Suprapubic skin (tissue), 3 donors: ENCODE results near the gene ITGA1.

Source experiments
- POLR2AphosphoS5 ChIP-seq, 3 donors: sonication (generic); formaldehyde crosslinking; IDR thresholded peaks; one replicate each; pipeline ENCODE4 v1.6.1; 2017; ENCODE audit warnings: antibody characterized with exemption in 3 of 3
- TF ChIP-seq, protein P1 (sequence below), 2 donors: fragments of 200-600 bp in 1 of 2; fragments of 450-650 bp in 1 of 2; sonication (generic) in 1 of 2; IDR thresholded peaks; one replicate each; pipeline ENCODE4 v1.5.1; 2016 to 2019; ENCODE audit warnings: antibody characterized with exemption in 2 of 2, mild to moderate bottlenecking in 1 of 2, moderate library complexity in 1 of 2

DNA sequence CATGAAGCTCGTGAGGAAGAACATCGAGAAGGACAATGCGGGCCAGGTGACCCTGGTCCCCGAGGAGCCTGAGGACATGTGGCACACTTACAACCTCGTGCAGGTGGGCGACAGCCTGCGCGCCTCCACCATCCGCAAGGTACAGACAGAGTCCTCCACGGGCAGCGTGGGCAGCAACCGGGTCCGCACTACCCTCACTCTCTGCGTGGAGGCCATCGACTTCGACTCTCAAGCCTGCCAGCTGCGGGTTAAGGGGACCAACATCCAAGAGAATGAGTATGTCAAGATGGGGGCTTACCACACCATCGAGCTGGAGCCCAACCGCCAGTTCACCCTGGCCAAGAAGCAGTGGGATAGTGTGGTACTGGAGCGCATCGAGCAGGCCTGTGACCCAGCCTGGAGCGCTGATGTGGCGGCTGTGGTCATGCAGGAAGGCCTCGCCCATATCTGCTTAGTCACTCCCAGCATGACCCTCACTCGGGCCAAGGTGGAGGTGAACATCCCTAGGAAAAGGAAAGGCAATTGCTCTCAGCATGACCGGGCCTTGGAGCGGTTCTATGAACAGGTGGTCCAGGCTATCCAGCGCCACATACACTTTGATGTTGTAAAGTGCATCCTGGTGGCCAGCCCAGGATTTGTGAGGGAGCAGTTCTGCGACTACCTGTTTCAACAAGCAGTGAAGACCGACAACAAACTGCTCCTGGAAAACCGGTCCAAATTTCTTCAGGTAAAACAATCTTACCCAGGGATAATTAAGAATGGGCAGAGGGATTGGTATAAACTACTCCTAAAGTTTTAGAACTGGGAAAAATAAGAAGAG lies 12.9 kb downstream of the ITGA1 start:
- TF ChIP-seq, protein P1, sequence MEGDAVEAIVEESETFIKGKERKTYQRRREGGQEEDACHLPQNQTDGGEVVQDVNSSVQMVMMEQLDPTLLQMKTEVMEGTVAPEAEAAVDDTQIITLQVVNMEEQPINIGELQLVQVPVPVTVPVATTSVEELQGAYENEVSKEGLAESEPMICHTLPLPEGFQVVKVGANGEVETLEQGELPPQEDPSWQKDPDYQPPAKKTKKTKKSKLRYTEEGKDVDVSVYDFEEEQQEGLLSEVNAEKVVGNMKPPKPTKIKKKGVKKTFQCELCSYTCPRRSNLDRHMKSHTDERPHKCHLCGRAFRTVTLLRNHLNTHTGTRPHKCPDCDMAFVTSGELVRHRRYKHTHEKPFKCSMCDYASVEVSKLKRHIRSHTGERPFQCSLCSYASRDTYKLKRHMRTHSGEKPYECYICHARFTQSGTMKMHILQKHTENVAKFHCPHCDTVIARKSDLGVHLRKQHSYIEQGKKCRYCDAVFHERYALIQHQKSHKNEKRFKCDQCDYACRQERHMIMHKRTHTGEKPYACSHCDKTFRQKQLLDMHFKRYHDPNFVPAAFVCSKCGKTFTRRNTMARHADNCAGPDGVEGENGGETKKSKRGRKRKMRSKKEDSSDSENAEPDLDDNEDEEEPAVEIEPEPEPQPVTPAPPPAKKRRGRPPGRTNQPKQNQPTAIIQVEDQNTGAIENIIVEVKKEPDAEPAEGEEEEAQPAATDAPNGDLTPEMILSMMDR (IDR thresholded peaks at IDR 0.05): no peak
- TF ChIP-seq POLR2AphosphoS5 (IDR thresholded peaks at IDR 0.05): no peak
